ENCODE data around the gene ACBD5.
"Not testable (repeated sequence)": the region's sequence is repeated elsewhere in the genome, so short reads cannot be mapped to it uniquely, and the experiment has no call there.

Gene ACBD5

GRCh38 chr10:27241652-27242472 lies 1.3 kb upstream of the ACBD5 start:
- TF ChIP-seq POLR2A (IDR thresholded peaks at IDR 0.05; ENCODE audit: low read depth, low read length), result peak; percentile 95
- peak; percentile 95 for TF ChIP-seq POLR2AphosphoS5 (IDR thresholded peaks at IDR 0.05; ENCODE audit: low read depth, low read length)
- TF ChIP-seq TAF1 (IDR thresholded peaks at IDR 0.05; ENCODE audit: low read depth, low read length), result peak; percentile 89
- TF ChIP-seq POU2F2 (IDR thresholded peaks at IDR 0.05; ENCODE audit: low read depth, low read length), result 0 out of 2 replicates have a peak, but pooled peaks have one; percentile 56
- TF ChIP-seq PAX5 (IDR thresholded peaks at IDR 0.05; ENCODE audit: insufficient read depth, low read length, severe bottlenecking), result no peak
- TF ChIP-seq SPI1 (IDR thresholded peaks at IDR 0.05; ENCODE audit: low read depth, low read length), result peak; percentile 25; the same call in 1 of the 2 replicates
- FAIRE-seq, result peak; percentile 97
- peak; percentile 60 for DNase-seq (ENCODE audit: insufficient read length, low spot score)

GRCh38 chr10:27241010-27241651 lies 534 bp upstream of the ACBD5 start:
- peak; percentile 28 for FAIRE-seq
- DNase-seq (ENCODE audit: insufficient read length, low spot score), result no peak
- TF ChIP-seq SPI1 (IDR thresholded peaks at IDR 0.05; ENCODE audit: low read depth, low read length) (no peak), POU2F2 (IDR thresholded peaks at IDR 0.05; ENCODE audit: low read depth, low read length) (no peak), TAF1 (IDR thresholded peaks at IDR 0.05; ENCODE audit: low read depth, low read length) (no peak), POLR2AphosphoS5 (IDR thresholded peaks at IDR 0.05; ENCODE audit: low read depth, low read length) (no peak), POLR2A (IDR thresholded peaks at IDR 0.05; ENCODE audit: low read depth, low read length) (no peak)

- FAIRE-seq, result not testable (repeated sequence)
These were observed 3.1 kb downstream of the ACBD5 start for GRCh38 chr10:27237531-27237930.

GRCh38 chr10:27236589-27237128 lies 3.9 kb downstream of the ACBD5 start:
- DNase-seq (ENCODE audit: insufficient read length, low spot score); FAIRE-seq: not testable (repeated sequence)

More at GRCh38 chr10:27237531-27237930, 3.1 kb downstream of the ACBD5 start:
- not testable (repeated sequence) for DNase-seq (ENCODE audit: insufficient read length, low spot score)

GRCh38 chr10:27235706-27236105 lies 4.9 kb downstream of the ACBD5 start:
- TF ChIP-seq POLR2A (IDR thresholded peaks at IDR 0.05; ENCODE audit: low read depth, low read length), result no peak
- no peak for TF ChIP-seq POU2F2 (IDR thresholded peaks at IDR 0.05; ENCODE audit: low read depth, low read length)
- TF ChIP-seq PAX5 (IDR thresholded peaks at IDR 0.05; ENCODE audit: insufficient read depth, low read length, severe bottlenecking), result no peak
- TF ChIP-seq TAF1 (IDR thresholded peaks at IDR 0.05; ENCODE audit: low read depth, low read length), result no peak
- no peak for TF ChIP-seq SPI1 (IDR thresholded peaks at IDR 0.05; ENCODE audit: low read depth, low read length)
- TF ChIP-seq POLR2AphosphoS5 (IDR thresholded peaks at IDR 0.05; ENCODE audit: low read depth, low read length), result no peak
- DNase-seq (ENCODE audit: insufficient read length, low spot score) (no peak), FAIRE-seq (no peak)

GRCh38 chr10:27230022-27230421 lies 10.6 kb downstream of the ACBD5 start:
- no peak for FAIRE-seq

GRCh38 chr10:27225642-27226257 lies 14.8 kb downstream of the ACBD5 start:
- no peak for TF ChIP-seq SPI1 (IDR thresholded peaks at IDR 0.05; ENCODE audit: low read depth, low read length)
- TF ChIP-seq TAF1 (IDR thresholded peaks at IDR 0.05; ENCODE audit: low read depth, low read length), result no peak
- no peak for TF ChIP-seq POLR2A (IDR thresholded peaks at IDR 0.05; ENCODE audit: low read depth, low read length)
- no peak for TF ChIP-seq PAX5 (IDR thresholded peaks at IDR 0.05; ENCODE audit: insufficient read depth, low read length, severe bottlenecking)
- TF ChIP-seq POU2F2 (IDR thresholded peaks at IDR 0.05; ENCODE audit: low read depth, low read length), result no peak
- no peak for TF ChIP-seq POLR2AphosphoS5 (IDR thresholded peaks at IDR 0.05; ENCODE audit: low read depth, low read length)
- no peak for DNase-seq (ENCODE audit: insufficient read length, low spot score)
- FAIRE-seq, result no peak

More at GRCh38 chr10:27230022-27230421, 10.6 kb downstream of the ACBD5 start:
- no peak for DNase-seq (ENCODE audit: insufficient read length, low spot score)
- no peak for TF ChIP-seq POLR2A (IDR thresholded peaks at IDR 0.05; ENCODE audit: low read depth, low read length)
- no peak for TF ChIP-seq POLR2AphosphoS5 (IDR thresholded peaks at IDR 0.05; ENCODE audit: low read depth, low read length)
- TF ChIP-seq TAF1 (IDR thresholded peaks at IDR 0.05; ENCODE audit: low read depth, low read length), result no peak
- no peak for TF ChIP-seq POU2F2 (IDR thresholded peaks at IDR 0.05; ENCODE audit: low read depth, low read length)
- TF ChIP-seq PAX5 (IDR thresholded peaks at IDR 0.05; ENCODE audit: insufficient read depth, low read length, severe bottlenecking), result no peak
- no peak for TF ChIP-seq SPI1 (IDR thresholded peaks at IDR 0.05; ENCODE audit: low read depth, low read length)

- TF ChIP-seq POU2F2 (IDR thresholded peaks at IDR 0.05; ENCODE audit: low read depth, low read length), result no peak
- no peak for TF ChIP-seq POLR2AphosphoS5 (IDR thresholded peaks at IDR 0.05; ENCODE audit: low read depth, low read length)
- no peak for TF ChIP-seq PAX5 (IDR thresholded peaks at IDR 0.05; ENCODE audit: insufficient read depth, low read length, severe bottlenecking)
- no peak for TF ChIP-seq SPI1 (IDR thresholded peaks at IDR 0.05; ENCODE audit: low read depth, low read length)
- no peak for TF ChIP-seq TAF1 (IDR thresholded peaks at IDR 0.05; ENCODE audit: low read depth, low read length)
- TF ChIP-seq POLR2A (IDR thresholded peaks at IDR 0.05; ENCODE audit: low read depth, low read length), result no peak
- FAIRE-seq, result no peak
- DNase-seq (ENCODE audit: insufficient read length, low spot score), result no peak
These were observed 15.5 kb downstream of the ACBD5 start for GRCh38 chr10:27225011-27225590.

- no peak for DNase-seq (ENCODE audit: insufficient read length, low spot score)
- TF ChIP-seq POU2F2 (IDR thresholded peaks at IDR 0.05; ENCODE audit: low read depth, low read length), result no peak
- TF ChIP-seq POLR2A (IDR thresholded peaks at IDR 0.05; ENCODE audit: low read depth, low read length), result no peak
- TF ChIP-seq POLR2AphosphoS5 (IDR thresholded peaks at IDR 0.05; ENCODE audit: low read depth, low read length), result no peak
- TF ChIP-seq PAX5 (IDR thresholded peaks at IDR 0.05; ENCODE audit: insufficient read depth, low read length, severe bottlenecking), result no peak
- TF ChIP-seq TAF1 (IDR thresholded peaks at IDR 0.05; ENCODE audit: low read depth, low read length), result no peak
- TF ChIP-seq SPI1 (IDR thresholded peaks at IDR 0.05; ENCODE audit: low read depth, low read length), result no peak
- no peak for FAIRE-seq
These were observed 16.6 kb downstream of the ACBD5 start for GRCh38 chr10:27223964-27224363.

Measured in GM12891 (cell line).